IPS-18c (cell line): Measurements from ENCODE around the gene SLC37A1.
A peak's percentile ranks its signal among the peaks of the same experiment; 100 is the strongest.

Source experiments
- H3K4me3 ChIP-seq: 2 replicates; pipeline ENCODE4 v1.7.0; 2013; ENCODE audit warnings: low read depth, mild to moderate bottlenecking, low read length, moderate library complexity; ENCODE audit not compliant: insufficient read depth
- H3K9me3 ChIP-seq: one replicate; pipeline ENCODE4 v1.6.1; 2013; ENCODE audit warnings: mild to moderate bottlenecking, low read length, moderate library complexity; ENCODE audit not compliant: control insufficient read depth, insufficient read depth

SLC37A1 gene

GRCh38 chr21:42496120-42496838 lies 17.4 kb upstream of the SLC37A1 start, which contains the start of gene RSPH1:
Gene RSPH1 (minus strand): TSS chr21:42496224. CDS start chr21:42496186, 38 bp downstream.
- Histone ChIP-seq H3K4me3 (peak within 1 kb of the TSS; percentile 80), H3K9me3 (no peaks in the 10 kb centered on the region)

GRCh38 chr21:42496839-42497202 lies 16.8 kb upstream of the SLC37A1 start:
- Histone ChIP-seq H3K4me3 (peak overlapping the region; percentile 80), H3K9me3 (no peaks in the 10 kb centered on the region)

- no peaks in the 10 kb centered on the region for H3K9me3 ChIP-seq
- H3K4me3 ChIP-seq = no peak overlapping the region
Measured at GRCh38 chr21:42498012-42498411, 15.6 kb upstream of the SLC37A1 start.

- no peaks in the 10 kb centered on the region for H3K9me3 ChIP-seq
- H3K4me3 ChIP-seq = no peak overlapping the region
Measured at GRCh38 chr21:42499444-42500112, 14.1 kb upstream of the SLC37A1 start.

GRCh38 chr21:42500225-42500624 lies 13.4 kb upstream of the SLC37A1 start:
- Histone ChIP-seq H3K9me3 (no peaks in the 10 kb centered on the region), H3K4me3 (no peak overlapping the region)

GRCh38 chr21:42500736-42501135 lies 12.9 kb upstream of the SLC37A1 start:
- Histone ChIP-seq H3K4me3 (no peak overlapping the region), H3K9me3 (no peaks in the 10 kb centered on the region)

- Histone ChIP-seq H3K9me3 (no peaks in the 10 kb centered on the region), H3K4me3 (no peak overlapping the region)
Measured at GRCh38 chr21:42503711-42504110, 9.9 kb upstream of the SLC37A1 start.

GRCh38 chr21:42505090-42505726 lies 8.4 kb upstream of the SLC37A1 start:
- no peak overlapping the region for H3K4me3 ChIP-seq
- no peaks in the 10 kb centered on the region for H3K9me3 ChIP-seq

- Histone ChIP-seq H3K9me3 (no peaks in the 10 kb centered on the region), H3K4me3 (no peak overlapping the region)
Measured at GRCh38 chr21:42507418-42507817, 6.2 kb upstream of the SLC37A1 start.

GRCh38 chr21:42508371-42508770 lies 5.3 kb upstream of the SLC37A1 start:
- H3K9me3 ChIP-seq = no peaks in the 10 kb centered on the region
- H3K4me3 ChIP-seq = no peak overlapping the region

GRCh38 chr21:42509244-42509643 lies 4.4 kb upstream of the SLC37A1 start:
- Histone ChIP-seq H3K4me3 (no peak overlapping the region), H3K9me3 (no peaks in the 10 kb centered on the region)

GRCh38 chr21:42512346-42513034 lies 1.2 kb upstream of the SLC37A1 start:
- no peak overlapping the region for H3K4me3 ChIP-seq

GRCh38 chr21:42513985-42514882 lies 582 bp downstream of the SLC37A1 start:
- H3K4me3 ChIP-seq = peak overlapping the region; percentile 59
- H3K9me3 ChIP-seq = no peaks in the 10 kb centered on the region

More at GRCh38 chr21:42512346-42513034, 1.2 kb upstream of the SLC37A1 start:
- no peaks in the 10 kb centered on the region for H3K9me3 ChIP-seq

GRCh38 chr21:42514883-42515228 lies 1.2 kb downstream of the SLC37A1 start:
- Histone ChIP-seq H3K9me3 (no peaks in the 10 kb centered on the region), H3K4me3 (peak overlapping the region; percentile 59)

- Histone ChIP-seq H3K4me3 (no peak overlapping the region), H3K9me3 (no peaks in the 10 kb centered on the region)
Measured at GRCh38 chr21:42515708-42516502, 2.3 kb downstream of the SLC37A1 start.

- no peak overlapping the region for H3K4me3 ChIP-seq
Measured at GRCh38 chr21:42518215-42518614, 4.6 kb downstream of the SLC37A1 start.

More at GRCh38 chr21:42518215-42518614, 4.6 kb downstream of the SLC37A1 start:
- no peaks in the 10 kb centered on the region for H3K9me3 ChIP-seq
